NAMALWA (cell line): ENCODE measurements around the gene VAV2.
"Not testable (repeated sequence)": the region's sequence is repeated elsewhere in the genome, so short reads cannot be mapped to it uniquely, and the experiment has no call there.

Source experiments
- DNase-seq: peaks from one replicate; pipeline ENCODE4 v3.0.0-alpha.2; 2015; ENCODE audit warnings: low spot score

VAV2 gene

DNA sequence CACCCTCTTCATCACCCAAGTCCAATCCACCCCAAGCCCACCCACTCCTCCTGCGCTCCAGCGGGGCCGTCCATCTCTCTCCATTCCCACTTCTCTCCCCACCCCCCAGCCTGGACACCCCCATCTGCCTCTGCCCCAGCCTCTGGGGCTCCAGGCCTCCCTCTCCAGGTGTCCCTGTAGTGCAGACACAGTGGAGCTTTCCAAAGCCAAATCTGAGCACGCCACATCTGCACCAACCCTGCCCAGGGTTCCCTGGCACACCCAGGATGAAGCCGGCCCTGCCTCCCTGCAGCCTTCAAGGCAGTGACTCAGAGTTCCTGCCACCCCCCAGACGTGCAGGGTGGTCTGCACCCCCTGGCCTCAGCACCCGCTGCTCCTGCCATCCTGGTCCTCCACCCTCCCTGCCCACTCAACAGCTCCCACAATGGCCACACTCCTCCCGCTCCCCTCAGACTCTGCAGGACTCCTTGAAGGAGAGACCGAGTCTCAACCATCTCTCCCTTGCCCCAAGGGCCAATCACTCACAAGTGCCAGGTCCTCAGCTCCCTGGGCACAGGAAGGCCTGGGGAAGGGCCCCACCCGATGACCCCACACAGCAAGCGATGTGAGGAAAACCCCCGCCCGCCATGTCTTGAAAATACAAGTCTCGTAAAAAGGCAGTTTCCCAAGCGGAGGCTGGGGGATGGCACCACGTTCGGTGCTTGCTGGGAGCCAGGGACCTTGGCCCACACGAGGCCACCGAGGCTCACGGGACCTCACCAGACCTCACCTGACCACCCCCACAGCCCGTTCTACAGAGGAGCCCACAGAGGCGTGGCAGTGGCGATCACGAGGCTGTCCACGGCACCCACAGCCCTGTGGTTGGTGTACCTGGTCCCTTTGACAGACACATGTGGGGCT, 22.2 kb downstream of the VAV2 start:
- DNase-seq, result no peak

DNA sequence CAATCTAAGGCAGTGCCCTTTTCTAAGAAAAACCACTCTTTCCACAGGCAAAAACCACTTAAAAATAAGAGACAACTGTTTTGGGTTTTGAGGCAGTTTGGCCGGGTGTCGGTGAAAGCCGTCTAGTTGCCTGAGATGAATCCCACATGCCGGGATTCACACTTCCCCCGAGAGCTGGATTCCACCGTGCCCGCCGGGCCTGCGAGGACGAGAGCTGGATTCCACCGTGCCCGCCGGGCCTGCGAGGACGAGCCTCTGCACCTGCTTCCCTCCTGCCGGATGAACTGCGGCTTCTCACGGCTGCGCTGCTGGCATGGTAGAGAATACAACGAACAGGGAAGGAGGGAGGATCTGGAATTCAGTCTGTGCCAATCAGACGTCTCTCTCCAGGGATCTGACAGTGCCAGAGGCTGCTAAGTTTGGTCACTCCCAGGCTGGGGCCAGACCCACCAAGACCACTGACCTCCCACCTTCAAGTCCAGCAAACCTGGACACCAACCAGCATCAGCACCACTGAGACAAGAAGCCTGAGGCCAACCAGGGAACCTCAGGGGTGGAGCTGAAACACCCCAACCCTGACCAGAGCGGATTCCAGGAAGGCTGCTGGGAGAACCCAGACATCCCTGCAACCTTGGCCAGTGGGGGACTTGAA, 23.0 kb downstream of the VAV2 start:
- no peak for DNase-seq

- DNase-seq, result no peak
These were observed 23.7 kb downstream of the VAV2 start for GRCh38 chr9:133968428-133968827.

DNA sequence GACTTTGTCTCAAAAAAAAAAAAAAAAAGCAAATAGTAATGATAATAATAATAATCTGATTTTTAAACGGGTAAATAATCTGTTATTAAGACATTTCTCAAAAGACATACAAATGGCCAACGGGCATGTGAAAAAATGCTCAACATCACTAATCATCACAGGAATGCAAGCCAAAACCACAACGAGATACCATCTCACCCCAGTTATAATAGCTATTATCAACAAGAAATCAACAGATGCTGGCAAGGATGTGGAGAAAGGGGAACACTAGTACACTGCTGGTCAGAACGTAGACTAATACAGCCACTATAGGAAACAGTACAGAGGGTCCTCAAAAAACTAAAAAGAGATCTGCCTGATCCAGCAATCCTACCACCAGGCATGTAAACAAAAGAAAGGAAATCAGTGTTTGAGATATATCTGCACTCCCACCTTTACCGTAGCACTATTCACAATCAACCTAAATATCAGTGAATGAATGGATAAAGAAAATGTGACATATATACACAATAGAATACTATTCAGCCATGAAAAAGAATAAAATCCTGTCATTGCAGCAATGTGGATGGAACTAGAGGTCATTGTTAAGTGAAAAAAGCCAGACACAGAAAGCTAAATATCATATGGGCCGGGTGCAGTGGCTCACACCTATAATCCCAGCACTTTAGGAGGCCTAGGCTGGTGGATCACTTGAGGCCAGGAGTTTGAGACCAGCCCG, 24.9 kb downstream of the VAV2 start:
- no peak for DNase-seq

DNA sequence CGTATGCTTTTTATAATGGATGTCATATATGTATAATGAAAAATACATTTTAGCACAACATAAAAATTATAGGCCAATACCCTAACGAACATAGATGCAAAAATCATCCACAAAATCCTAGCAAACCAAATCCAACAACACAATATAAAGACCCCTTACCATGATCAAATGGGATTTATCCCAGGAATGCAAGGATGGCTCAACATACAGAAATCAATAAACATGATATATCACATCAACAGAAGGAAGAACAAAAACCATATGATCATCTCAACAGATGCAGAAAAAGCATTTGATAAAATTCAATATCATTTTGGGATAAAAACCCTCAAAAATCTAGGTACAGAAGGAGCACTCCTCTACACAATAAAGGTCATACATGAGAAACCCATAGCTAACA, 27.7 kb downstream of the VAV2 start:
- no peak for DNase-seq

DNA sequence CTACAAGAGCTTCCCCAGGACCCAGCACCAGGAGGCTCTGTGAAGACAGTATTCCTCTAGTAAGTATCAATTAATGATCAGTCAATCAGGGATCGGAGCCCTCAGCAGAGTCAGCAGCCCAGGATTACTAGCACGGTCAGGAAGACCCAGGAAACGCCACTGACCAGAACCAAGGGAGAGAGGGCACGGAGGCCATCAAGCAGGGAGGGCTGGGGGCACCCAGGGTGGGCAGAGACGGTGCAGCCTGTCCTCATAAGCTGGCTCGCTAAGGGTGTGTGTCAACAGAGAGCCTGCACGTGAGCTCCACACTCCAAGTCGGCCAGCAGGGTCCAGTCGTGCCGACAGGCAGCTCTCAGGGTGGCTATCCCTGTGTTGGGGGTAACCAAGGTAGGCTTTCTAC, 29.0 kb downstream of the VAV2 start:
- DNase-seq, result no peak

DNA sequence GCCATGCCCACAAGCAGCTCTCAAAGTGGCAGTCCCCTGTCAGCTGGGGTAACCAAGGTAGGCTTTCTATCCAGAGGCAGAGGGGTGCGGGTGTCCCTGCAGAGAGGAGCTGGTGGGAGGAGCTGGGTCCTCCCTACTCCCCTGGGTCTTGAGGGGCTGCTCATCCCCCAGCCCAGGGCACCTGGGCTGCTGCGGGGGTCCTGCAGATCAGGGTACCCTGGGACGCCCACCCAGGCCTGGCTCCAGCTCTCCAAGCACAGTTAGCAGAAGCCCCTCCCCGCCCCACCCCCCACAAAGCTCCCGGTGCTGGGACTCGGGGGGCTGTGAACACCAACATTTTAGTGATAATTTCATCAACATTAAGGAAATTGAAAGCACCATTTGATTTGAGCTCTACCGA, 29.8 kb downstream of the VAV2 start:
- no peak for DNase-seq

GRCh38 chr9:133961226-133962165, 30.6 kb downstream of the VAV2 start:
- DNase-seq, result peak; percentile 64

- DNase-seq, result no peak
These were observed 31.5 kb downstream of the VAV2 start for GRCh38 chr9:133960568-133961129.

- no peak for DNase-seq
These were observed 32.1 kb downstream of the VAV2 start for GRCh38 chr9:133959966-133960567.

DNA sequence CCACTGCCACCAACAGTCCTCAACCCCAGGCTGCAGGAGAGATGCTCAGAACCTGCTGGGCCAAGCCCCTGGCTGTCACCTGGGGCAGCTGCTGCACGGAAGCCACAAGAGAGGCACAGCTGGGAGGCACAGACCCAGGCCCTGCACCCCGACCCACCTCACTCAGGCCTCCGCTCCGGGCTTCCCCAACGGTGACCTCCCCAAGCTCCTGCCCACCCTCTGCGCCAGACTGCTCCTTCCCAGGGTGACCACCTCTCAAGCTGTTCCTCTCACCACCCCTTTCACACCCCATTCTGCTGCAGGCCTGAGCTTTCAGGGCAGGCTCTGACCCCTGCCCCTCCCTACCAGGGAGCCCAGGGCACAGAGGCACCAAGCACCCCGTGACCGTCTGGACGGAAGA, 33.0 kb downstream of the VAV2 start:
- DNase-seq, result no peak

- DNase-seq, result no peak
These were observed 33.4 kb downstream of the VAV2 start for GRCh38 chr9:133958756-133959155.

- DNase-seq, result not testable (repeated sequence)
These were observed 34.4 kb downstream of the VAV2 start for GRCh38 chr9:133957772-133958171.

GRCh38 chr9:133957328-133957727, 34.8 kb downstream of the VAV2 start:
- no peak for DNase-seq

DNA sequence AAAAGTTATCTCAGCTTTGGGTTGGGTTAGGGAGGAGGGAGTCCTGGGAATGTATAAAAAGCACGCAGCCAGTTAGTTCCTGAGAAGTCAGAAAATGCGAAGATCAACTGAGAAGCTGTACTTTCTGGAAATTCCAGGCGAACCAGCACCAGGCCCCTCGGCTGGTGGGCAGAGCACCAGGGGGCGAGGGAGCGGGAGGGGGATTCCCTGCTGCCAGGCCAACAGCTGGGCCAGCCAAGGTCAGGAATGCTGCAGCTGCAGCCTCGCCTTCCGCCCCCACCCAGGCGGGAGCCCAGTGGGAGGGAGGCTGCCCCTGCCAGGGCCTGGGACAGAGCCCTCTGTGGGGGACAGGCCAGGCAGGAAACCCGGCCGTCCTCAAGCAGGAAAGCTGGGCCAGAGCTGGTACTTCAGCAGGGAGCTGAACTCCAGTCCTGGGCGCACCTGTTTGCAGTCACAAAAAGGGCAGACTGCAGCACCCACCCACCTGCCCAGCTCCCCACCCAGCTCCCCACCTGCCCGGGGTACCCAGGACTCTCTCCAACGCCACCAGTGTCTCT, 35.5 kb downstream of the VAV2 start:
- DNase-seq, result no peak

DNA sequence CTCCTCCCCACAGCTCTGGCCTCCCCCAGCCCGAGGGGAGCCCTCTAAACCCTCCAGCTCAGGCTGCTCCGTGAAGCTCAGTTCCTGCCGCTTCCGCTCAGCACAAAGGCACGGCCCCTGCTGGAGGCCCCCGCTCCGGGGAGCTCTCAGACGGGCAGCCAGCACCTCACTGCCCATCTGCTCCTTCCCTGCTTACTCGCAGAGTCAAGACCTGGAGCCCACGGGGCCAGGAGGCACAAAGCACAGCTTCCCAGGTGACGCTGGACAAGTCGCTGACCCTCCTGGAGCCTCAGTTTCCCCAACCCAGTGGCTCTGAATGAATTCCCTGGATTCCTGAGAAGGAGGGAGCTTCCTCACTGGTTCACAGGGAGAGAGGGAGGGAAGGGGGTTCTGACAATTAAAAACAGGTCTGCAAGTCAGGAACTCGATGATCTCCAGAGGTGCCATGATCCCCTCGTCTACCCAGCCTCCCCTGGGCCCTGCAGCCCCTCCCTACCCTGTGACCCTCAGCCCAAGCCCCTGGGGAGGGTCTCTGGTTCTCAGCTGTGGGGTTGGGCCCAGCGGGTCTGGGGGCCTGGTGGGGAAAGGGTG, 36.2 kb downstream of the VAV2 start:
- peak; percentile 80 for DNase-seq

DNA sequence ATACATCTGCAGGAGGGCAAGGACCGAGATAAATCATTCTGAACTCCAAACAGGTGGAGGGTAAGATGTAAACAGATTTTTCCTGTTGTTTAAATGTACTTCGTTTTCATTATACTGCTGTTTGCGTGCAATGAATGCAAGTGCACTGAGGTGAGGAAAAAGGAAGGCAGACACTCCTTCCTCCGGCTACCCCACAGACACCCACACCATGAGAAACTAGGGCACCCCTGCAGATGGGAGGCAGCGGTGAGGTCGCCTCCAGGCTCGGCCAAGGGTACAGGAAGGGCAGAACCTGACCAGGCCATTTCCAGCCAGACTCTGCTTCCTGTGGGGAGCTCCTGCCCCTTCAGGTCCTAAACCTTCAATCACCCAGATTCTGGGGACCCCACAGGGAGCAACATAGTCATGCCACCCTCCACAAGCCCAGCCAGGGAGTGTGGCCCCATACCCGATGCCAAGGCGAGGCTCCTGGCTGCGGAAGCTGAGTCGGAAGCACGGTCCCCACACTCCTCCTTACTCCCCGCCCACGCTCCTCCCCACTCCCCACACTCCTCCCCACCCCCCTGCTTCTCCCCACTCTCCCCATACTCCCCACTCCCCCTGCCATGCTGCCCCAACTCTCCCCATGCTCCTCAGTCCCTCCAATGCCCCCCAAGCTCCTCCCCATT, 37.1 kb downstream of the VAV2 start:
- peak; percentile 59 for DNase-seq

DNA sequence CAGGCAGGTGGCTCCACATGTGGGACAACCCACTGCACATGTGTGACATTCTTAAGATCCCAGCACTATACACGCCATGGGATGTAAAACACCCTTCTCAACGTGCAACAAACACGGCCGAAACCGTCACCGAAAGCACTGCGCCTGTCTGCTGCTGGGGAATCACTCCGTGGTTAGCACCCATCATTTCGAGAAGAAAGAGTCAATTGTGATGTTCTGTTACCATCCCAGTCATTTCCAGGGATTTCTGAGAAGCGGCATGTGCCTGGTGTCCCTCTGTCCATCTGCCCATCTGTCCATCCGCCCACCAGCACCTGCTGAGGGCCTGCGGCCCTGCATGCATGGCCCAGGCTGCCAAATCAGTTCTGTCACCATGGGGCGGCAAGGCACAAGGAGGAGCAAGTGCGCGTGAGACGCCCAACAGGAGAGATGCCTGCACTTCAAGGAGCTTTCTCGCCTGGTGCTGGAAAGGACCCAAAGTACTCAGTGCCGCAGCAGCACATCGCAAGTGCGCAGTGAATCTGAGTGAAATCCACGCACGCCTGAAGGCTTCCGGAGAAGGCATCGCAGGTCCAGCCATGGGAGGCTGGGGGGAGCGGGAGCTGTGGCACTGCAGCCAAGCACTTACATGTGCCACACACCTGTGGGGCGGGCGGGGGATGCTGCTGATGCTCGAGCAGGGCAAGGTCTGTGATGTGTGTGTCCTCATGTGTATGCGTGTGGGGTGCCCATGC, 38.0 kb downstream of the VAV2 start:
- peak; percentile 24 for DNase-seq

DNA sequence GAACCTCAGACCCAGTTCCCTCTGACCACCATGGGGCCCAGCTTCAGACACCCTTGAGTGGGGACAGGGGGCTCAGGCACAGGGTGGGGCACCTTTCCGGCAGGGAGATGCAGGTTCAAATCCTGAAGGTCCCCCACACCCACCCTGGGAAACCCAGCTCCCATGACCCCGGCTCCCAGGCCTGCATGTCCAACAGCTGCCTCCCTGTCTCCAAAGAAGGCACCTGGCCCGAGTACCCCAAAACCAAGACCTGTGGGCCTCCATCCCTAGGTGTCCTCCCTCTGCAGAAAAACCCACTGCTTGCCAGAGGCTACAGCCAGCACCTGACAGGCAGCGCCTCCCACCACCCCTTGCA, 38.5 kb downstream of the VAV2 start:
- DNase-seq, result no peak
